HepG2 (cell line): ENCODE data around the gene CLPX. TPM values are rescaled to one million over a fixed set of nuclear protein-coding genes. Genes with fewer than 3 reads are reported as not detected.

Experiments
- ATAC-seq: fragments of 200-7000 bp; cut with Tn5 transposase; 3 replicates; pipeline ENCODE4 v1.9.1; 2020; ENCODE audit warnings: mild to moderate bottlenecking, moderate library complexity
- BruUV-seq: library from RNA; stranded (reverse); fragments of 400-500 nt; replicated peaks from 2 replicates; lab custom pipeline; 2021; lab: Mats Ljungman, UMichigan
- CTCF ChIA-PET: fragments of 300-600 bp; formaldehyde crosslinking; extraction: SDS; loops from one replicate; lab custom pipeline; 2021; ENCODE audit warnings: low total read pairs, inconsistent platforms, low intra/inter-chr PET ratio; lab: Yijun Ruan, JAX
- POLR2A ChIA-PET: fragments of 350-600 bp; sonication (Branson Sonifier 250); formaldehyde crosslinking; loops from one replicate; lab custom pipeline; 2020; ENCODE audit warnings: antibody characterized with exemption, inconsistent platforms; lab: Yijun Ruan, JAX
- DNase-seq: peaks from one replicate; pipeline ENCODE4 v3.0.0-alpha.2; 2015; ENCODE audit warnings: low spot score
- FAIRE-seq: peaks from 3 replicates; lab custom pipeline; 2011; peaks lifted over from hg19 to GRCh38; lab: Jason Lieb, UNC
- H2AFZ ChIP-seq: one replicate; pipeline ENCODE4 v1.6.1; 2011; ENCODE audit warnings: low read length, inconsistent platforms
- H3K27ac ChIP-seq: fragments of 300-600 bp; 3 replicates; pipeline ENCODE4 v1.8.0; 2011; ENCODE audit warnings: mixed run types, mild to moderate bottlenecking, mixed read lengths, low read length, inconsistent platforms; ENCODE audit not compliant: insufficient read depth; ENCODE audit errors: extremely low read length
- H3K27me3 ChIP-seq, 2 experiments: fragments of 200-600 bp in 1 of 2; 2 replicates in 1 of 2; 3 replicates in 1 of 2; pipeline versions ENCODE4 v1.6.0 to v1.8.0; 2011; ENCODE audit warnings: low read length in 2 of 2, mild to moderate bottlenecking in 2 of 2, moderate library complexity in 2 of 2, inconsistent platforms in 1 of 2; ENCODE audit not compliant: insufficient read depth in 2 of 2, control insufficient read depth in 1 of 2
- H3K36me3 ChIP-seq, 2 experiments: fragments of 200-600 bp in 1 of 2; replicated peaks in 1 of 2; 2 replicates in 1 of 2; 3 replicates in 1 of 2; pipeline versions ENCODE4 v1.5.1 to v1.8.0; 2011; ENCODE audit warnings: low read length in 2 of 2, inconsistent platforms in 1 of 2; ENCODE audit not compliant: insufficient read depth in 2 of 2, control insufficient read depth in 1 of 2
- H3K4me1 ChIP-seq: 2 replicates; pipeline ENCODE4 v1.5.1; 2012; ENCODE audit warnings: low read length, inconsistent platforms; ENCODE audit not compliant: insufficient read depth
- H3K4me2 ChIP-seq: 2 replicates; pipeline ENCODE4 v1.6.0; 2011; ENCODE audit warnings: low read depth, low read length, inconsistent platforms
- H3K4me3 ChIP-seq, 3 experiments: fragments of 200-600 bp in 1 of 3; sonication (generic), shearing (Covaris generic) in 1 of 3; replicated peaks in 1 of 3; 2 replicates each; pipeline ENCODE4 v1.5.1; 2011 to 2016; ENCODE audit warnings: low read length in 3 of 3, inconsistent platforms in 2 of 3, low read depth in 2 of 3, mild to moderate bottlenecking in 2 of 3, control low read depth in 1 of 3, mixed read lengths in 1 of 3; ENCODE audit not compliant: insufficient read depth in 1 of 3
- H3K79me2 ChIP-seq: one replicate; pipeline ENCODE4 v1.6.1; 2011; ENCODE audit warnings: low read length, inconsistent platforms; ENCODE audit not compliant: insufficient read depth
- H3K9ac ChIP-seq: 2 replicates; pipeline ENCODE4 v1.6.0; 2011; ENCODE audit warnings: mild to moderate bottlenecking, low read depth, low read length, inconsistent platforms; ENCODE audit not compliant: insufficient read depth
- H3K9me3 ChIP-seq: 2 replicates; pipeline ENCODE4 v1.5.1; 2012; ENCODE audit warnings: mild to moderate bottlenecking, low read length
- H4K20me1 ChIP-seq: 2 replicates; pipeline ENCODE4 v1.6.0; 2011; ENCODE audit warnings: inconsistent platforms, mild to moderate bottlenecking, low read length, moderate library complexity; ENCODE audit not compliant: insufficient read depth
- CAMTA2 ChIP-seq: sonication (generic); formaldehyde crosslinking; IDR thresholded peaks from 2 replicates; pipeline ENCODE4 v1.4.0; 2020; ENCODE audit warnings: mild to moderate bottlenecking, missing genetic modification reagents, borderline replicate concordance
- CSRNP2 ChIP-seq: sonication (generic); formaldehyde crosslinking; conservative IDR thresholded peaks from 2 replicates; pipeline ENCODE4 v1.8.0; 2022; ENCODE audit warnings: low read depth, missing genetic modification reagents
- ETV5 ChIP-seq: IDR thresholded peaks from 2 replicates; pipeline ENCODE4 v1.6.1; 2018; ENCODE audit warnings: missing biosample characterization, missing genetic modification reagents, inconsistent platforms, borderline replicate concordance
- GATAD1 ChIP-seq: IDR thresholded peaks from 2 replicates; pipeline ENCODE4 v1.6.1; 2016; ENCODE audit warnings: missing genetic modification reagents, missing compliant biosample characterization
- SALL1 ChIP-seq: sonication (generic); formaldehyde crosslinking; IDR thresholded peaks from 2 replicates; pipeline ENCODE4 v1.8.0; 2022; ENCODE audit warnings: mild to moderate bottlenecking, missing genetic modification reagents
- ZBTB44 ChIP-seq: sonication (generic); formaldehyde crosslinking; IDR thresholded peaks from 2 replicates; pipeline ENCODE4 v1.4.0; 2020; ENCODE audit warnings: missing genetic modification reagents
- ZIK1 ChIP-seq: sonication (generic); formaldehyde crosslinking; IDR thresholded peaks from 2 replicates; pipeline ENCODE4 v1.5.0; 2020; ENCODE audit warnings: mild to moderate bottlenecking, low read depth, missing genetic modification reagents, borderline replicate concordance
- ZNF687 ChIP-seq: sonication (generic); formaldehyde crosslinking; IDR thresholded peaks from 2 replicates; pipeline ENCODE4 v1.5.1; 2020; ENCODE audit warnings: mild to moderate bottlenecking, missing genetic modification reagents, moderate library complexity
- ZZZ3 ChIP-seq: sonication (generic); formaldehyde crosslinking; IDR thresholded peaks from 2 replicates; pipeline ENCODE4 v1.4.0; 2020; ENCODE audit warnings: missing genetic modification reagents, mild to moderate bottlenecking, borderline replicate concordance
- WGBS: methylation state at CpG from one replicate; pipeline ENCODE4 v1.1.6; 2017; ENCODE audit warnings: low lambda C conversion rate; 5-methylcytosine and 5-hydroxymethylcytosine counted together
- in situ Hi-C: cut with HindIII; loops from 2 replicates; pipeline ENCODE4 v1.10.0; 2017; ENCODE audit warnings: low pct_unique_long_range_greater_than_20kb; ENCODE audit not compliant: extremely low pct_ligation_motif_present
- intact Hi-C: fragments of 100-400 bp; cut with micrococcal nuclease; formaldehyde crosslinking; loops from one replicate; pipeline ENCODE4 v1.10.0; 2022; ENCODE audit not compliant: unreplicated experiment
- polyA plus RNA-seq, 8 experiments: library from polyadenylated mRNA; depleted of rRNA in 3 of 8; stranded (reverse) in 7 of 8; unstranded in 1 of 8; fragments of >200 nt; fragmentation: Illumina TruSeq in 4 of 8; extraction: Trizol in 4 of 8; gene quantifications; 2 replicates each; pipeline versions ENCODE4 v1.2.1 to v1.2.3, GENCODE V29; 2011 to 2016; ENCODE audit warnings: low read depth in 4 of 8, missing spikeins in 1 of 8, mixed read lengths in 1 of 8; ENCODE audit not compliant: insufficient read depth in 1 of 8
- total RNA-seq, 5 experiments: library from RNA; depleted of rRNA; stranded (reverse); fragments of >200 nt; fragmentation: Illumina TruSeq; extraction: Trizol; gene quantifications; 2 replicates each; pipeline ENCODE4 v1.2.3, GENCODE V29; 2016; ENCODE audit warnings: low read depth in 1 of 5
- TF ChIP-seq, protein P1 (sequence below): sonication (generic); formaldehyde crosslinking; IDR thresholded peaks from 2 replicates; pipeline ENCODE4 v1.5.0; 2020; ENCODE audit warnings: missing genetic modification reagents, mild to moderate bottlenecking, borderline replicate concordance
- TF ChIP-seq, protein P2 (sequence below): sonication (generic); formaldehyde crosslinking; IDR thresholded peaks from 2 replicates; pipeline ENCODE4 v1.5.1; 2020; ENCODE audit warnings: mild to moderate bottlenecking, missing genetic modification reagents, moderate library complexity

CLPX gene
- total and polyA plus RNA-seq, 2 of the 13 experiments (the other 11 are each of a cell fraction or from before 2014, with no cell fraction given) = 33.9 to 61.3 TPM

GRCh38 chr15:65133548-65134200 is 51.5 kb downstream of the CLPX start, which contains the start of gene PDCD7:
Gene PDCD7 (minus strand): TSS chr15:65133808. CDS start chr15:65133781, 27 bp downstream.
- WGBS = under 1% methylated on average over 29 of the region's 45 CpGs
- H3K36me3 ChIP-seq = peaks cover 11 to 16% of the 10 kb centered on the region in 2 experiments; a peak in 4 of 5 replicates
- peak; percentile 91 for ATAC-seq
- CTCF ChIA-PET = no interaction called here
- peak; percentile 93 for FAIRE-seq
- H2AFZ ChIP-seq = peak within 1 kb of the TSS; percentile 100
- H3K4me3 ChIP-seq = peak within 1 kb of the TSS; percentile 87 to 97 (median 89)
- H3K9ac ChIP-seq = peak within 1 kb of the TSS; percentile 92
- POLR2A ChIA-PET = interaction anchor here (0.6 to 1.4 kb wide), 6 partner anchors 14 to 167 kb away, joined by 3 to 7 read pairs (median 4); partner anchors contain the start of genes CLPX and SLC51B
- H3K27ac ChIP-seq = peak within 1 kb of the TSS; percentile 73
- in situ Hi-C loops (no loop called here), intact Hi-C loops (loop anchor here (1.0 kb wide), 1 partner anchor 100 kb away; no protein-coding TSS in a partner anchor)
- BruUV-seq = TSS peak; percentile 95
- H3K4me1 ChIP-seq = peaks cover 22% of the 10 kb centered on the region
- peak; percentile 90 for DNase-seq
- H3K9me3 ChIP-seq = peaks cover 14% of the 10 kb centered on the region; the same call in 1 of the 2 replicates
- no peaks in the 10 kb centered on the region; a peak in 1 of 5 replicates for H3K27me3 ChIP-seq
- H3K79me2 ChIP-seq = peaks cover 19% of the 10 kb centered on the region
- peaks cover 6% of the 10 kb centered on the region for H4K20me1 ChIP-seq
- peak within 1 kb of the TSS; percentile 96 for H3K4me2 ChIP-seq
- TF ChIP-seq, protein P1, sequence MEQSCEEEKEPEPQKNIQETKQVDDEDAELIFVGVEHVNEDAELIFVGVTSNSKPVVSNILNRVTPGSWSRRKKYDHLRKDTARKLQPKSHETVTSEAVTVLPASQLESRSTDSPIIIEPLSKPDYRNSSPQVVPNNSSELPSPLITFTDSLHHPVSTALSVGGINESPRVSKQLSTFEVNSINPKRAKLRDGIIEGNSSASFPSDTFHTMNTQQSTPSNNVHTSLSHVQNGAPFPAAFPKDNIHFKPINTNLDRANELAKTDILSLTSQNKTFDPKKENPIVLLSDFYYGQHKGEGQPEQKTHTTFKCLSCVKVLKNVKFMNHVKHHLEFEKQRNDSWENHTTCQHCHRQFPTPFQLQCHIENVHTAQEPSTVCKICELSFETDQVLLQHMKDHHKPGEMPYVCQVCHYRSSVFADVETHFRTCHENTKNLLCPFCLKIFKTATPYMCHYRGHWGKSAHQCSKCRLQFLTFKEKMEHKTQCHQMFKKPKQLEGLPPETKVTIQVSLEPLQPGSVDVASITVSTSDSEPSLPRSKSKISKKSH (CRISPR knock-in tag) = no peak
- TF ChIP-seq, protein P2, sequence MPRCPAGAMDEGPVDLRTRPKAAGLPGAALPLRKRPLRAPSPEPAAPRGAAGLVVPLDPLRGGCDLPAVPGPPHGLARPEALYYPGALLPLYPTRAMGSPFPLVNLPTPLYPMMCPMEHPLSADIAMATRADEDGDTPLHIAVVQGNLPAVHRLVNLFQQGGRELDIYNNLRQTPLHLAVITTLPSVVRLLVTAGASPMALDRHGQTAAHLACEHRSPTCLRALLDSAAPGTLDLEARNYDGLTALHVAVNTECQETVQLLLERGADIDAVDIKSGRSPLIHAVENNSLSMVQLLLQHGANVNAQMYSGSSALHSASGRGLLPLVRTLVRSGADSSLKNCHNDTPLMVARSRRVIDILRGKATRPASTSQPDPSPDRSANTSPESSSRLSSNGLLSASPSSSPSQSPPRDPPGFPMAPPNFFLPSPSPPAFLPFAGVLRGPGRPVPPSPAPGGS (CRISPR knock-in tag) = no peak
- peak; percentile 76; the same call in 1 of the 2 replicates for TF ChIP-seq SALL1 (CRISPR knock-in tag)
- no peak; the same call in 1 of the 2 replicates for TF ChIP-seq CAMTA2
- peak; percentile 89 for TF ChIP-seq ETV5 (CRISPR knock-in tag)
- peak; percentile 98 for TF ChIP-seq GATAD1 (CRISPR knock-in tag)
- TF ChIP-seq ZIK1 (CRISPR knock-in tag) = no peak
- no peak for TF ChIP-seq CSRNP2 (CRISPR knock-in tag)
- TF ChIP-seq ZZZ3 (CRISPR knock-in tag) = peak; percentile 43; the same call in 1 of the 2 replicates
- TF ChIP-seq ZNF687 = peak; percentile 75; the same call in 1 of the 2 replicates
- TF ChIP-seq ZBTB44 (CRISPR knock-in tag) = peak; percentile 41; the same call in 1 of the 2 replicates
